HG02759 (cell line): ENCODE results near the gene TAMALIN.
A peak's percentile ranks its signal among the peaks of the same experiment; 100 is the strongest.

Experiments
- ATAC-seq: cut with Tn5 transposase; IDR thresholded peaks from one replicate; pipeline ENCODE4 v1.9.1; 2021; ENCODE audit warnings: mild to moderate bottlenecking, moderate library complexity; ENCODE audit not compliant: unreplicated experiment

Gene TAMALIN

DNA sequence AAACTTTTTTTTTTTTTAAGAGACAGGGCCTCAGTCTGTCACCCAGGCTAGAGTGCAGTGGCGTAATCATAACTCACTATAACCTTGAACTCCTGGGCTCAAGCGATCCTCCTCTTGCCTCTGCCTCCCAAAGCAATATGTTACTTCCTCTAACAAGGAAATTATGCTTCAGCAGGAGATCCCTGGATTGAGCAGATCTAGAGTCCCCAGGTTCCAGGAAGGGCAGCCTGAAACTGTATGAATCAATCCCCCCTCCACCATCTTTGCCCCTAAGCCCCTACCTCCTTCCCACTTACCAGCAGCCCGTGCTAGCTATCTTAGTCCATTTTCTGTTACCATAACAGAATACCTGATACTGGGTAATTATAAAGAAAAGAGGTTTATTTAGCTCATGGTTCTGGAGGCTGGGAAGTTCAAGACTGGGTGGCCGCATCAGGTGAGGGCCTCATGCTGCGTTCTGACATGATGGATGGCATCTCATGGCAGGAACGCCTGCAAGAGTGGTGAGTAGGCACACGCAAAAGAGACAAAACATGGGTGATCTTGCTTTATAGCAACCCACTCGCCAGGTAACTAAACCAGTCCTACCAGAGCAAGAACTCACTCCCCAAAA is 5.0 kb downstream of the TAMALIN start:
- no peak for ATAC-seq

DNA sequence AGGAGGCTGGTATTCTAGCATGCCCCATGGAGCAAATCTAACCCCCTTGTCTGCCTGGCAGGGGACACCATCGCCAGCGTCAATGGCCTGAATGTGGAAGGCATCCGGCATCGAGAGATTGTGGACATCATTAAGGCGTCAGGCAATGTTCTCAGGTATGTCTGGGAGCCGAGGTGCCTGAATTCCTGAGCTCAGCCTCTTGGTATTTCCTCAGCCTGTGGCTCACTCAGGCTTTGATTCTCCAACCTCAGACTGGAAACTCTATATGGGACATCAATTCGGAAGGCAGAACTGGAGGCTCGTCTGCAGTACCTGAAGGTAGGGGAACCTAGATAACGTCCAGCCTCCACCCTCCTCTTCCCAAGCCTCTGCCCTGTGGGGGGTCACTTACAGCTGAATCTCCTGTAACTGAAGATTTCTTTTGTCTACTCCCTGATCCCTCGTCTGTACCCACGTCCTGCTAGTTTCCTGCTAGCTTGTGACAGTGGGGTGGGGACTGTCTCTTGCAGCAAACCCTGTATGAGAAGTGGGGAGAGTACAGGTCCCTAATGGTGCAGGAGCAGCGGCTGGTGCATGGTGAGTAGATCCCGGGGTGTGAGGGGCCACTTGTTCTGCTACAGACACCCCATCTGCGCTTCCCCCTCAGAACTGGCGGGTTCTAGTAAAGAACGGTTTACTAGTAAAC is 7.0 kb downstream of the TAMALIN start:
- ATAC-seq = no peak

DNA sequence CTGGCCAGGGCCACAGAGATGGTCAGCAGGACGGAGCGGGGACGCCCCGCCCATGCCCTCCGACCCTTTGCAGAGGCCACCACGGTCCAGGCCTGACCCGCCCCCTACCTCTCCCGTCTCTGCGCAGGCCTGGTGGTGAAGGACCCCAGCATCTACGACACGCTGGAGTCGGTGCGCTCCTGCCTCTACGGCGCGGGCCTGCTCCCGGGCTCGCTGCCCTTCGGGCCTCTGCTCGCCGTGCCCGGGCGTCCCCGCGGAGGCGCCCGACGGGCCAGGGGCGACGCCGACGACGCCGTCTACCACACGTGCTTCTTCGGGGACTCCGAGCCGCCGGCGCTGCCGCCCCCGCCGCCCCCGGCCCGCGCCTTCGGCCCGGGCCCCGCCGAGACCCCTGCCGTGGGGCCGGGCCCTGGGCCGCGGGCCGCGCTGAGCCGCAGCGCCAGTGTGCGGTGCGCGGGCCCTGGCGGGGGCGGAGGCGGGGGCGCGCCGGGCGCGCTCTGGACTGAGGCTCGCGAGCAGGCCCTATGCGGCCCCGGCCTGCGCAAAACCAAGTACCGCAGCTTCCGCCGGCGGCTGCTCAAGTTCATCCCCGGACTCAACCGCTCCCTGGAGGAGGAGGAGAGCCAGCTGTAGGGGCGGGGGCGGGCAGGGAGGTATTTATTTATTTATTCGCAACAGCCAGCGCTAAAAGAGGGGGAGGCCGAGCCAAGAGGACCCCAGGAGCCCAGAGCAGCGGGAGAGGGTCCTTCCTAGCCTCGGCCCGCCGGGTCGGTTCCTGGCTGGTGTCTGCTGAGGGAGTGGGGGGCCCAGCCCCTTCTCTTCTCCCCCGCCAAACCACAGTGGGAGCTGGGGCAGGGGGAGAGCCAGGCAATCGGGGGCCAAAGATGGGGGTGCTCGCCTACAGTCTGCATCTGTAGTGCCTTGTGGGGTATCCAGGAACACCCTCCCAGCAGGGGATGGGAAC is 8.1 kb downstream of the TAMALIN start:
- no peak for ATAC-seq

DNA sequence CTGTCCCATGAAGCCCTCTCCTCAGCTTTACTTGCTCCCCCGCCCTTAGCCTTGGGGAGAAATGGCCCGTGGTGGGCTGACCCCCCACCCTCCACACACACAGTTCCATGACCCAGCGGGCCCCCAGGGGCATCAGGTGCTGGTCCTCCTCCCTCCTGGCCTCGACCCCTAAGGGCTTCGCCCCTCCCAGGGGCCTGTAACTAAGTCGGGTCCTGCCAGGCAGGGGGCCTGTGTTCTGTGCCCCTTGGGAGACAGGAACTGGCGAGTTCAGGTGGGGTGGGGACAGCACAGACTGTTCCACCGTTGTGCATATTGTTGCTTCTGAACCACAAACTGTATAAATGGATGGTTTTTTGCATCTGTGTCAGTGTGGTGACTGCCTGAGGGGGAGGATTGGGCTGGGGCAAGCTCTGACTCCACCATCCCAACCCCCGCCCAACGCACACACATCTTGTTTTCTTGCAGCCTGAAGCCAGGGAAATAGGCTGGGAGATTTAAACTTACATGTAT is 8.8 kb downstream of the TAMALIN start:
- no peak for ATAC-seq

DNA sequence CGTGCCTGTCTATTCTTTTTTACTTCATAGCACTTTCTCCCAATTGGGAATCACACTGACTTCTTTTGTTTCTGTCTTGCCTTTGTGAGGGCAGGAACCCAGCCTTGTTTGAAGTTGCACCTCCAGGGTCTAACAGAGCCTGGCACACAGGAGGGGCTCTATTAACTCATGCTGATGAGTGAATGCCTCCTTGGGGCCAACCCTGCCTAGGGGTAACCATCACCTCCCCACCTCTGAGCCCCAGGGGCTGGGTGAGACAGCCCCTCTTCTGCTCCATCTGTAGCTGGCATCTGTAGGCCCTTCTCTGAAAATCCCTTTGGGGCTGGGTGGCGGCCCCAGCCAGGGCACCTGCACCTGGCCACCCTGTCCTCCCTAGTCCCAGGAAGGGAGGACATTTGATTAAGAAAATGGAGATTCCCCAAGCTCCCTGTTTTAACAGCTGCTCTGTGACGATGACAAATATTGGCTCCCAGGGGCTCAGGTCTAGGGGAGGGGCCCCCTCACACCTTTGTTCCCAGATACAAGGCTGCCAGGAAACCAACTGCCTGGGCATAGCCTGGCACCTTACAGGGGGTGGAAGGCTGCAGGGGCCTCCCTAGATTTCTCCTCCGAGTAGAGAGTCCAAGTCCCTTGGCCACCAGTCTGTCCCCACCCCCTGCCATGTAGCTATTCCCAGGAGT is 11.8 kb downstream of the TAMALIN start:
- ATAC-seq = no peak

DNA sequence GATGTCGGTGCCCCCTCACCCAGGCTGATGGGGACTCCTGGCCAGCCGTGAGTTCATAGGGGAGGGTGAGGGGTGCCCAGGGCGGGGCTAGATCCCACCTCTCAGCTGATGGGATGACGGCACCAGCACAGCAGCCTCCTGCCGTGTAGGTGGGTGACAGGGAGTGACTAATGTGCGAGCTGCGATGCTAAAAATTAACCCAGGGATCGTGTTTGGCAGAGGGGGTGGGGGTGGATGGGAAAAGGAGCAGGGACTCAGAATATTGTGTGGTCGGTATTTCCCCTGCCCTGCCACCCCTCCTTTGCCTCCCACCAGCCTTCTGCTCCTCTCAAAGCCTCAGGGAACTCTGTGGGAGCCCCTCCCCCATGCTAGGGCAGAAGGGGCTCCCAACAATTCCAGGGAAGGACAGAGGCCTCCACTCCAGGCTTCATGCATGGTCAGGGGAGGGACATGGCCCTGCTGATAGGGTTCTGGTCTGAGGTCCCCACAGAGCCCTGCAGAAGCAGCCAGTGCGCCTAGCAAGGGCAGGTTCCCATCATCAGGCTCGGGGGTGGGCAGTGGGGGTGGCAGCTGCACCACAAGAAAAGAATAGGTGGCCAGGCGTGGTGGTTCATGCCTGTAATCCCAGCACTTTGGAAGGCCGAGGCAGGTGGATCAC is 12.5 kb downstream of the TAMALIN start:
- ATAC-seq = no peak

DNA sequence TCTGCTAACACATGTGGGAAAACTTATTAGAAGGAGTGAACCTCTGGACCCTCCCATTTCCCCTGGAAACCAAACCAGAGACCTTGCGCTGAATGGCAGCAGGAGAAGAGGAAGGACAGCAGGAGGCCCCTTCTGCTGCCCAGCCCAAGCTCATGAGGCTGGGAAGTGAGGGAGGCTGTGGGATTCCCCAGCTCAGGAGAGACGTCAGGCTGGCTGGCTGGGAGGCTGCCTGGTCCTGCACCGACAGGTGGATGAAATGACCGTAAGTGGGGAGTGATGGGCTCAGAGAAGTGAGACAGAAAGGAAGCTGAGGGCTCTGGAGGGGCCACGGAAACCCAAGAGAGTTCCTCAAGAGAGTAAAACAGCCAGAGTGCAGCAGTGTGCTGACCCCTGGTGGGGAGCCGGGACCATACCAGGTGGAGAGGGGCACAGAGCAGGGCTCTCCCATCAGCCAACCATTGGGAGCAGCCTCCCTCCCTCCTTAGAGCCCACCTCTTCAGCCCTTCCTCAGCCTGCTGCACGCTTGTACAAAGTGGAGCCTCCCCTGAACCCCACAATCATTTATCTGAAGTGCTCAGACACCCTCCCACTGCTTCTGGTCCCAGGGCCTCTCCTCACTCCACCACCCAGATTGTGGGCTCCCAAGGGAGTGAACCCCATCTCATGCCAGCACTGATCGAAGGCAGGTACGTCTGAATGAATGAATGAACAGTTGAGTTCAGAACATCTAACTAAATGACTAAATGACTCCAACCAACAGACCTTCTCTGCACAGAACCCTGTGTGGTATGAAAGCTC is 14.0 kb downstream of the TAMALIN start:
- no peak for ATAC-seq

DNA sequence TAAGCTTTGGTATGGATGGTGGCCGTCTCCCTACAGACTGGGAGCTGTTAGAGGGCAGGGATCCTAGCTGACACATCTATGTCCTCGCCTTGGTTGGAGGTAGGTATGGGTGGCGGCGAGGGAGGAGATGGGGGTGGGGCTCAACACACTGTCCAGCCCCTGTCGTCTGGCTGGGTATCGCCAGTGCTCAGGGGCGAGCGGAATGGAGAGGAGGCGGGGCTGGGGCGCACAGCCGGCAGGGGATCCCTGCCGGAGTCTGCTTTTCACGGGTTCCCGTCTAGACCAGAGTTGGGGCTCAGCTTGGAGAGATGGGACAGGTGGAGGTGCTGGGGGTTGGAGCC is 16.1 kb downstream of the TAMALIN start:
- ATAC-seq = peak; percentile 11

DNA sequence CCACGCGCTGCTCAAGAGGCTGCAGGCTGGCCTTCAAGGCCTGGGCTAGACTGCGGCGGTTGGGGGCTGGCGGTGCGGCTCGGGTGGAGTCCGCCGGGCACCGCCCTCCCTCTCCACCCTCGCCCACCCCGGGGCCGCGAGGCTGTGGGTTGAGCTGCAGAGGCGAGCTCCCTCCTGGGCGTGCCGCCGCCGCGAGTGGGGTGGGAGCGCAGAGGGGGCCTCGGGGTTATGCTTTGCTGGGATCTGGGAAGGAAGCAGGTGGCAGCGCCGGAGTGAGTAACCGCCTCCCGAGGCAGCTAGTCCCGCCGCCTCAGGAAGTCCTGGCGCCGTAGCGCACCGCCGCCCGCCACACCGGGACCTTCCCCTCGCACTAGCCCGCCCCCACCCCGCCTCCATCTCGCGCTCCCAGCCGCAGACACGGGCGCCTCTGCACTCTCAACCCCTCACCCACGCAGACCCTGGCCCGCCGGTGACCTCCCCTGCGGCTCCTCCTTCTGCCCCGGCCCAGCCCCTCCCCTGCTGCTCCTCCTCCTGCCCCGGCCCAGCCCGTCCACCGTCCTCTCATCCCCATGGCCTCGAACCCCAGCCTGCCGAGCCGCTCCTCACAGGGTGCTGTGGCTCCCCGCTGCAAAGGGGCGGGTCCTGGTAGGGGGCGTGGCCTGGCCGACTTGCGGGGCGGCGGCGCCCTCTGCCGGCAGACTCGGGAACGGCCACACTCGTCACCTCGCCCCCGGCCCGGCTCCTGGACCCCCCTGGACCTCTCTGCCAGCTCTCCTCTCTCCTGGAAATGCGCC is 16.6 kb downstream of the TAMALIN start:
- ATAC-seq = peak; percentile 65

DNA sequence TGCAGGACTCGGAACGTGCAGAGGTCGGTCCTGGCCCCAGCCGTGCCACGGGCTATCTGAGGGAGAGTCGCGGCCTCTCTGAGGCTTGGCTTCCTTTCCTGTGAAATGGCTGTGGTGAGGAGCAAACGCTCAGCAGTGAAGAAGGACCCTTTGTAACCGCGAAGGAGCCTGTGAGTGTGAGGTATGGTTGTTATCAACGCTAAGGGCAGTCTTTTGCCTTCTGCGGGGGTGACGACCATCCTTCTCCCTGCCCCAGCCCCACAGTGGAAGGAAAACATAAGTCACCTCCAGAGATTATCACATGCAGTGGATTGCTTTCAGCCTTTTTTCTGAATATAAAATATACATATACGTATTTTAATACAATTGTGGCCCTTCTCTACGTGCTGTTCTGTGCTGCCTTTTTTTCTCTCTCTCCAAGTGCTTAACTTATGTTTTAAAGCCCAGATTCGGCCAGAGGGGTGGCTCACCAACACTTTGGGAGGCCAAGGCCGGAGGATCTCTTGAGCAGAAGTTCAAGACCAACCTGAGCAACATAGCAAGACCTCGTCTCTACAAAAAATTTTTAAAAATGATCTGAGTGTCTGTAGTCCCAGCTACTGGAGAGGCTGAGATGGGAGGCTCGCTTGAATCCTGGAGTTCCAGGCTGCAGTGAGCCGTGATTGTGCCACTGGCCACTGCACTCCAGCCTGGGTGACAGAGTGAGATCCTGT is 17.4 kb downstream of the TAMALIN start:
- ATAC-seq = peak; percentile 5

DNA sequence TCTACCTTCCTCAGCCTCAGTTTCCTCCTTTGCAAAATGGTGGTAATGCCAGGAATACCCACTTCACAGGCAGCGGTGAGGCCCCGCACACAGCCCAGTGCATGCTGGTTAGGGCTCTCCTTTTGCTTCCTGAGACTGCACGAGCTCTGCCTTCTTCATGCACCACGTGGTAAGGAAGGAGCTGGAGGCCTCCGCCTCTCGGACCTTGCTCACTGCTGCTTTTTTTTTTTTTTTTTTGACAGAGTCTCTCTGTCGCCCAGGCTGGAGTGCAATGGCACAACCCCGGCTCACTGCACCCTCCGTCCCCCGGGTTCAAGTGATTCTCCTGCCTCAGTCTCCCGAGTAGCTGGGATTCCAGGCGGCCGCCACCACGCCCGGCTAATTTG is 18.1 kb downstream of the TAMALIN start:
- ATAC-seq = no peak

DNA sequence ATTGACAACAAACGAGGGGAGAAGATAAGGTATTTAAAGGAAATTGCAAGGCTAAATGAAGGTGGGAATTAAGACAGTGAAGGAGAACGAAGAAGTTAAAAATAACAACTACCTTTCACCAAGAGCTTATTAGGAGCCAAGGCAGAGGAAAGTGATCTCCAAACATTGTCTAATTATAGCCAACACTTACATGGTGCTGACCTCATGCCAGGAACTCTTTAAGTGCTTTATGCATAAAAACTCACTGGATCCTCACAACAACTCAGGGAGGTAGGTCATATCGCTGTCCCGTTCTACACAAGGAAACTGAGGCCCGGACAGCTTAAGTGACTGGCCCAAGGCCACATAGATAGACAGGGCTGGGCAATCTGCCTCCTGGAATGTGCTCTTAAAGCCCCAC is 19.5 kb downstream of the TAMALIN start:
- ATAC-seq = no peak

DNA sequence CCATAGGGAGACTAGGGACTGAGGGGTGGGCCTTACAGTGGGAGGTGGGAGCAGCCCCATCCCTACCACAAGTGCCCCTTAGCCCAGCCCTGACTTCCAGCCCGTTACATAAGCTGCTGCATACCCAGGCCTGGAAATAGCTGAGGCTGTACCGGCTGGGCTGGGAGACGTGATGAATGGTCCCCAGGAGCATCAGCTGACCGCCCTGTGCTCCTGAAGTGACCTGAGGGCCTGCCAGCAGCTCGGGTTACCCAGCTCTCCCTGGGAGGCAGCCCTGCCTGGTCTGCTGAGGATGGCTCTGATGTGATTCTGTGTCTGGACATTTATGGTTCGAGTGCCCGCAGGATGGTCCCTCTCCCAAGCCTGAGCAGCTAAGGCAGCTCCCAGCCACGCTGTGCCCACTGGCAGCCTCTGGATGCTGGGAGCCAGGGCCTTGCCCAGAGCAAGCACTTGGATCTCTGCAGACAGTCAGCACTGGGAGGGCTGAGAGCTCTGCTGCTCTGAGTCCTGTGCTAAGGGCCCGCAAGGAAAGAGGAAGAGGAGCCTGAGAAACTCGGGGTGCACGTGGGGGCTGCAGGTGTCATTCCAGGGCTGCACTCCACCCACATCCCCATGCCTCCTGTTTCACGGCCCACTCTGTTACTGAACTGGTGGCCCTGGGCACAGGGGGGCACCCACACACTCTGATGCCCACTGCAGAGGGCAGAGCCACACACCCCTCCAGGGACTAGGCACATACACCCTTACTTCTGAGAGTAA is 20.5 kb downstream of the TAMALIN start:
- no peak for ATAC-seq

DNA sequence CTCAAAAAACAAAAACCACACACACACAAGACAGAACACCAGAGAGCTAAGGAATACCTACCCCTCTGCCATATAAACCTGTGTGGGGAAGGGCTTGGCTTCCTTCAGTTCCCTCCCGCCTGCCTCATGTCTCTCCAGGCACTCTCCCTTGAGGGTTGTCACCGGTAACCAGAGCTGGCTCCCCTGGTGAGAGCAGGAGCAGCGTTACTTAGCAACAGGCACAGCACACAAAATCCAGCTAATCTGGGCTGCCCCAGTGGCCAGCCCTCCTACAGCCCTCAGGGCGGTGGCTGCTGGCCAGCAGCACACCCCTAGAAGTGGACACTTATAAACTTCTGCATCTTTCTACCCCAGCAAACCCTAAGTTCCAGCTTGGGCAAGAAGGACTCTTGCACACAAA is 22.9 kb downstream of the TAMALIN start:
- ATAC-seq = no peak

DNA sequence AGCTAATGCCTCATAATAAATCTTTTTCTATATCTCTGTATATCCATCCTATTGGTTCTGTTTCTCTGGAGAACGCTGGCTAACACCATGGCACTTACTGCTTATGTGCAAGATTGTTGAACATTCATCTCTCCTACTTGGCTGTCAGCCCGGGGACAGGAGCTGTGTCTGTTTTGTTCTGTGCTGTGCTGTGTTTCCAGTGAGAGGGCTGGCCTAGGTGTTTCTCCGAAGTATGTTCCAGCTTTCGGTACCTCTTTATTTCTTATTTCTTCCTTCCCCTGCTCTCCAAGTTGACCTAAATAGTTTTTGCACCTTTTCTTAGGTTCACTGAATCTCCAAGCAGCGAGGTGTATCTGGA is 25.7 kb downstream of the TAMALIN start:
- no peak for ATAC-seq

DNA sequence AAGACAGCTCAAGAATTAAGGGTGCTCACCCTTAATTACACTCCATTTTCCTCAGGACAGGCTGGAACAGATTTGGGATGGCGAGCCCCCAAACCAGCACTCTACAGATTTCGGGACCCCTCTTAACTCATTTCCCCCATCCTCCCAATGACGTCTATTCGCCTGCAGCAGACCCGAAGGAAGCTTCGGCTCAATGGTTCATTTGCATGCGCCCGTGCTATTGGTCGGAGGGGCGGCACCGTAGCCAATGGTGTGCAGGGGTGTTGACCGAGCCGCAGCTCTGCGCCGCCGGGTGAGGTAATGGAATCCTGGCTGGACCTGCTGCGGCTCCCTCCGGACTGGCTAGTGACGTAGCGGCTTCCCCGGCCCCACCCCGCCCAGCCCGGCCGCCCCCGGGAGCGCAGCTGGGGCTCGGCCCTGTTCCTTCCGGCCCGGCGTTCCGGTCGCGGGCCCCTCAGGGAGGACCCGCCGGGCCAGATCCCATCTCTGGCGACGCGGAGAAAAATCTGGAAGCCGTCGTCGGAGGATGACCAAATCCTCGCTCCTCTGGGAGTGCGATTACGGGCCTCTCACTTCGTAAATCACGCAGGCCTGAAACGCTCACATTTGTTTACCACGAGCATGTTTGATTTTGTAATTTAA is 26.2 kb downstream of the TAMALIN start:
- ATAC-seq = peak; percentile 95

DNA sequence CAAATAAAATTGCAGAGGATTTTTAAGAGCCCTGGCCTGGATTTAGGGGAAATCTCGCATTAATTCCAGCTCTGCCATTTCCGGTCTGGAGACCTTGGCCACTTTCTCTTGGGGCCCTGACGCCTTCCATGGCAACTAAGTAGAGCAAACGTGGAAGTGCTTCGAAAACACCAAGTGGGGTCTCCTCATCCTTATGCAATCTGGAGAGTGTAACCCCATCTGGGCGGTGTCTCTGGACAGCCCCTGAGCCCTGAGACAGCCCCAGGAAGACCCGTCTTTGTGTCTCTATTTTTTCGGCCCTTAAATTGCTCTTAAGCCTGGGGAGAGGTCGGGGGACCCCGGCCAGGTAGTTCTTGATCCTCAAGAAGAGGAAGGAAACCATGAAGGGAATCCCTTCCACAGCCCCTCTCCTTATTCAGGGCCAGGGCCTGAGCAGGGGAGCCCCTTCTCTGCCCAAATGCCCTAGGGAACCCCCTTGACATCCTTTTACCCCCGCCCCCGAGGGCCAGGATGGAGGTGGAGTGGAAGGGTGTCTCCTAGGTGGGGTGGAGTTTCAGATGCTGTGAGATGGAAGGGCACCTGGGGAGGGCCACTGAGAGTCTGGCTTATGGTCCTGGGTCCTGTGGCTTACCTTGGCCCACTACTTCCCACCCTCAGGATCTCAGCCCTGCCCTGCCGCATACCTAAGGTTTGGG is 26.8 kb downstream of the TAMALIN start:
- ATAC-seq = no peak
